GM12874 (cell line): Measurements from ENCODE around the gene SCLT1.

Source experiments
- TF ChIP-seq, protein P1 (sequence below): IDR thresholded peaks from 2 replicates; pipeline ENCODE4 v1.5.1; 2011; ENCODE audit warnings: low read depth, mild to moderate bottlenecking, control low read depth, low read length, moderate library complexity; ENCODE audit not compliant: insufficient read depth

Gene SCLT1

DNA sequence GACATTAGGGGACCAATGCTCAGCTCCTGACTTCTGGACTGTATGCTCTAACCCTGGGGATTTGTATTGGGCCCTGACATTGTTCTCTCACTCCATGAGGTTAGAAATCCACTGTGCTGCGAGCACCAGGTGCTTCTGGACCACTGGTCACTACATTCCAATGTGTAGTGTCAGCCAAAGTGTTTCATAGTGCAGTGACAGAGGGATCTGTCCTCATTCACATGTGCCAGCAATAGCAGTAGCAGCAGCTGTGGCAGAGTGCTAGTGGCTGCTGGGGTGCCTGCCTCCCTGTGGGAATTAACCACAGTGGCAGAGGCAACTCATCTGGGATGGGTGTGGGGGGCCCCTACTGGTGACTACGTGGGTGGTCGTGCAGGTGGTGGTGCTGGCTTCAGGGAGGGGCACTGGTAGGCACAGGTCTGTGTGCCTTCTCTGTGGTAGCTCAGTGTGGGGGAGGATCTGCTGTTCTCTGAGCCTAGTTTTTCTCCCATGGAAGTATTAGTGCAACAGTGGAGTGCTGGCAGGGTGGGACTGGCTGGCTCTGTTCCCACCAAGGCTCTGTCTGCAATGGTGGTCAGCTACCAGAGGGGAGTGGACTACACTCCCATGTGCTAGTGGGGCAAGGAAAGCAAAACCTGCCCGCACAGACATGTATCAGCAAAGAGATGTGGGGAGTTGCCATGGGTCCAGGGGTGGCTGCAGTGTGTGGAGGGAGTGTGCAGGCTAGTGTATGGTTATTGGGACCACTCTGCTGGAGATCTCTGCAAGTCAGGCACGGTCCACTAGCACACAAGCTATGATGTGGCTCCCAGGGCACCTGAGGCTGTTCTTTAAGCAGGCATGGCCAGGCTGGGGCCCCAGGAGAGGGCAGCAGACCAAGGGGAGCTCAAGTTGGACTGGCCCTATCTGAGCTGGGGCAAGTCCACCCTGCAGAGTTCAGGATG is 78.5 kb downstream of the SCLT1 start:
- TF ChIP-seq, protein P1, sequence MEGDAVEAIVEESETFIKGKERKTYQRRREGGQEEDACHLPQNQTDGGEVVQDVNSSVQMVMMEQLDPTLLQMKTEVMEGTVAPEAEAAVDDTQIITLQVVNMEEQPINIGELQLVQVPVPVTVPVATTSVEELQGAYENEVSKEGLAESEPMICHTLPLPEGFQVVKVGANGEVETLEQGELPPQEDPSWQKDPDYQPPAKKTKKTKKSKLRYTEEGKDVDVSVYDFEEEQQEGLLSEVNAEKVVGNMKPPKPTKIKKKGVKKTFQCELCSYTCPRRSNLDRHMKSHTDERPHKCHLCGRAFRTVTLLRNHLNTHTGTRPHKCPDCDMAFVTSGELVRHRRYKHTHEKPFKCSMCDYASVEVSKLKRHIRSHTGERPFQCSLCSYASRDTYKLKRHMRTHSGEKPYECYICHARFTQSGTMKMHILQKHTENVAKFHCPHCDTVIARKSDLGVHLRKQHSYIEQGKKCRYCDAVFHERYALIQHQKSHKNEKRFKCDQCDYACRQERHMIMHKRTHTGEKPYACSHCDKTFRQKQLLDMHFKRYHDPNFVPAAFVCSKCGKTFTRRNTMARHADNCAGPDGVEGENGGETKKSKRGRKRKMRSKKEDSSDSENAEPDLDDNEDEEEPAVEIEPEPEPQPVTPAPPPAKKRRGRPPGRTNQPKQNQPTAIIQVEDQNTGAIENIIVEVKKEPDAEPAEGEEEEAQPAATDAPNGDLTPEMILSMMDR = no peak

DNA sequence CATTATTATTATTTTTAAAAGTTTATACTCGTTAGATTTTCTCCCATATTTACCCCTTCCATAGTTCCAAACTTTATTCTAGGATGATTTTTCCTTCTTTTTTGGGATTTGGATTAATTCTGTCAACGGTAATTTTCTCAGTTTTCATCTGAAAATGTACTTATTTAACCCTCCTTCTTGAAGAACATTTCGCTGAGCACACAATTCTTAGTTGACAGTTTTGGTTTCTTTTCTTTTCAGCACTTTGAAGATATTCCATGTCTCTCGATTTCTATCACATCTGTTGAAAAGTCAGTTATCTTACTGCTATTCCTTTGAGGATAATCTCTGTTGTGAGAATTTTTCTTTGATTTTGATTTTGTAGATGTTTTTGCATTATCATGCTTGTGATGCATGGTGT is 85.2 kb downstream of the SCLT1 start:
- TF ChIP-seq, protein P1 = no peak

DNA sequence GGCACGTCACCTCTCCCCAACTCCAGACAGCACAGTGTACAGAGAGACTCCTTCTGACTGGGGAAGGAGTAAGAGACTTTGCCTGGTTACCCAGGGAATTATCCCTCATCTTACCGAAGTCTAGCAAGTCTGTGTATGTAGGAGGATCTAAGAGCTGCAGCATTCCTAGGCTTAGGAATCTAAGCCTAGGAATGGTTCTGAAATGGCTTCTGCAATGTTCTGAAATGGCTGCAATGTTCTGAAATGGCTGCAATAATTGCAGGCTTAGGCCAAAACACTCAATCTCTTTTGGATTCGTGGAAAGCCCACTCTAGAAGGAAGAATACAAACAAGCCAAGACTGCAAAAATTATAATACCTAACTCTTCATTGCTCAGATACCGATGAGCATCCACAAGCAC is 106.4 kb downstream of the SCLT1 start:
- TF ChIP-seq, protein P1 = no peak

DNA sequence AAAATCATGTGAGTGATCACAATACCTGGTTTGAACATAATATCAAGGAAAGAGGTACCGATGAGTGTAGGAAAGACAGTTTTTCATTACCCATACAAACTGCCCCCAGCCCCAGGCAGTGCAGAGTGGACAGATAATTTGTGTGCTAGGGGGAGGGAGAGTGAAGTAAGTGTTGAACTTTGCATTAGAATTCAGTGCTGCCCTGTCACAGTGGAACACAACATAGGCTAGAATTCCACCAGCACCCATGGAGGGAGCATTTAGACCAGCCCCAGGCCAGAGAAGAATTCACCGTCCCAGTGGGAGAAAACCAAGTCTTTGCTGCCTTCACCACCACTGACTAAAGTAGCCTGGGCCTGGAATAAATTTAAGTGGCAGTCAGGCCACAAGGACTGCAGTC is 107.3 kb downstream of the SCLT1 start:
- TF ChIP-seq, protein P1 = no peak

DNA sequence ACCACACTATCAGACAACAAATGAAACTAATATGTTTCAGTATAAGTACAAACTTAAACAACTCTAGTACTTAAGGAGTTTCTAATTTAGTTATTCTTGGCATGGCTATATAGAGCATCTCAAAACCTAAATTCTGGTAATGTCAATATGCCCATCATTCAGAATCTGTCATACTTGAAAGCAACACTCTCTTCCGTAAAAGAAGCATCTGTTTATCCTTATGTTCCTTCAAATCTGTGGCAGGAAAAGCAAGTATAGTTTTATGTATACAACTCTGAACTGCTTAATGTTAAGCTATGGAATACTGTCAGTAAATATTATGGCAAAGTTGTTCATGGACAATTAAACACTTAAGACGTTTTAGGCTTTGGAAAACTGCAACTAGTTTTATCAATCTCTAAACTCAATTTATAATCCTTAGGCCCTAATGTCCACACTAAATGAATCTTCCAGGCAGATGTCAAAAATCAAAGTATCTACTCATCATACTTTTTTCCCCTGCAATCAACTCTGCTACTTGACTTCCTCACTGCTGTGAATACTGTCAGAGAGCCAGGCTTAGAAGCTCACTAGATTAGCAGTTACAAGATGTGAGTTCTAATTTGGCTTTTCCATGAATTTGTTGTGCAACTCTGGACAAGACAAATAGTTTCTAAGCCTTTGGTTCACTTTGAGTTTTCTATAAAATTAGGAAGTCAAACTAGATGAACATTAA is 109.4 kb downstream of the SCLT1 start:
- TF ChIP-seq, protein P1 = no peak

DNA sequence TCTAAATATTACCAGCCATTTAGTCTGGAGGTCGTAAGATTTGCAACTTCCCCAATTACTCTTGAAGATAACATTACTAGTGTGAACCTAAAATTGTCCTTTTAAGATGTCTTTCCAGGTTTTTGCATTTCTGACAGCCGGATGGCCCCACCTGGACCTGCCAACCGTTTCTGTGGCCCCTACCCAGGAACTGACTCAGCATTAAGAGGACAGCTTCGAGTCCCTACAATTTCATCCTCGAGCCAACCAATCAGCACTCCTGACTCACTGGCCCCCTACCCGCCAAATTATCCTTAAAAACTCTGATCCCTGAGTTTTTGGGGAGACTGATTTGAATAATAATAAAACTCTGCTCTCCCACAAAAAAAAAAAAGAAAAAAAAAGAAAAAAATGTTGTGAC is 112.0 kb downstream of the SCLT1 start:
- TF ChIP-seq, protein P1 = no peak

DNA sequence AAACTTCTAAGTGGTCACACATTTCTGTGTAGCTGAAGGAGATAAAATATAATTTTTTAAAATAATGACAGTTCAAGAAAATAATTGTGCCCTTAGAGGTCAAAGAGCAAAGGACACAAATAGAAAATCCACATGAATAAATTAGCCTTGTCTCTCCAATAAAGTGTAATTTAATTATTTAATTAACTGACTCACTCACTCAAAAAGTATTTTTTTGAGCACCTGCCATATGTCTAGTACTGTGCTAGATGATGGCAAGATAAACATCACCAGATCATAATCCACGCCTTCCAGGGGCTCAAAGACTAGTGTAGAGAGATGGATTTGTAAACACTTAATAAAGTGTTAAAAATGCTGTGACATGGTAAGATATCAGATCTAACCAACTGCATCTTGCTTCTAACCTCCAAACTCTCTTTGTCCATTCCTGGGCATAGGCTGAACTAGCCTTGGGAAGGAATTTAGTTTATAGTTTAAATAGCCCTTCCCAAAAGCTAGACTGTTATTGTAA is 112.5 kb downstream of the SCLT1 start:
- TF ChIP-seq, protein P1 = no peak
